A549 treated with CpdA at 1 μM for 4 hours (cell line): ENCODE data around the gene RABIF. TPM values are rescaled to one million over a fixed set of nuclear protein-coding genes. Genes with fewer than 3 reads are reported as not detected.

ENCODE experiments used
- total RNA-seq: library from RNA; stranded (reverse); fragments of 200-300 nt; extraction: Qiagen RNA extraction; gene quantifications from 5 replicates; pipeline ENCODE4 v1.2.3, GENCODE V29; 2022; ENCODE audit warnings: low read depth

RABIF gene
- total RNA-seq = 13.3 to 15.8 TPM (median 14.7 TPM) in 5 replicates

DNA sequence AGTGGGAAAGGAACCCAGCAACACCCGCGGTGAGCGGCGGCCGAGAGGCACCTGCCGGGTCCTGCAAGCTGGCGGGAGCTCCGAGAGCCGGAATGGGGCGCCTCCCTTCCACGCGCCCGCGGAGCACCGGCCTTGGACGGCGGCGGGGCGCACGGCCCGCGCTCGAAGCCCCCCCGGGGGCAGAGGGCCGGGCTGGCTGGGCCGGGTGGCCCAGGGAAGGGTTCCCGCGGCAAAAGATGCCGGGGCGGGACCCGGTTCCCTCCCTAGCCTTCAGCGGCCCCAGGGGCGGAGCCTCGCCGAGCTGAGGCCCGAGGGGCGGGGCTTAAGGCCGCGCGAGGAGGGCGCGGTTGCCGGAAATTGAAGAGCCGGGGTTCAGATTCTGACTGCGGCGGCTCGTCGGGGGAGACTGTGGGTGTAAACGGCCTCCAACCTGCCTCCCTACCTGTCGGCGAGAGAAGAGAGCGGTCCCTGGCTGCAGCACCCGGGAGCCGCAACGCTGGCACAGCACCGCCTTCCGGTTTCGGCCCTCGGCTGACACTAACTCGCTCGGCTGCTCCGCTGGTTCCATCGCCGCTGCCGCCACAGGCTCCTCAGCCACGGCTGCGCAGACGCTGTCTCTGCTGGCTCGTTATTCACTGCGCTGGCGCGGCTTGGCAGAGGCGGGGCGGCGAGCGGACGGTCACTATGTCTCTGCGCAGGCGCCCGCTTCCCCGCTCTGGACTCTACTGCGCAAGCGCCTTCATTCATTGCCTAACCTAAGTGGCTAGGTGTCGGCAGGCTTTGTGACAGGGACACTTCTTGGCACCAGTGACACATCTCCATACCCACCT lies at the start of gene RABIF:
Gene RABIF (minus strand): TSS at position 619 of the 830 bp plus-strand sequence. CDS start 51 bp downstream, at position 568.

GRCh38 chr1:202926581-202927491 lies 37.9 kb upstream of the RABIF start, which contains the start of gene KLHL12:
KLHL12 (minus strand) TSS chr1:202927234; CDS start chr1:202925162, 2,072 bp downstream.

Other genes with a start within 250 kb of the RABIF start
- gene SYT2, start 178.7 kb downstream of the RABIF start, total RNA-seq = 0.01 to 0.07 TPM (median 0.02 TPM) in 5 replicates
- 16.0 to 18.4 TPM (median 16.8 TPM) in 5 replicates for gene KDM5B, start 80.7 kb downstream of the RABIF start, total RNA-seq
- gene PCAT6, start 78.2 kb downstream of the RABIF start, total RNA-seq = 2.5 to 3.9 TPM (median 3.6 TPM) in 5 replicates
- 15.8 to 18.5 TPM (median 17.0 TPM) in 5 replicates for gene KLHL12, start 38.1 kb upstream of the RABIF start, total RNA-seq
- 60.5 to 70.1 TPM (median 66.6 TPM) in 5 replicates for gene ADIPOR1, start 69.2 kb upstream of the RABIF start, total RNA-seq
- 20.5 to 24.0 TPM (median 22.3 TPM) in 5 replicates for gene CYB5R1, start 78.1 kb upstream of the RABIF start, total RNA-seq
- 46.3 to 53.9 TPM (median 52.6 TPM) in 5 replicates for gene TMEM183A, start 118.2 kb upstream of the RABIF start, total RNA-seq
- gene PPFIA4, start 137.3 kb upstream of the RABIF start, total RNA-seq = 0.25 to 1.1 TPM (median 0.34 TPM) in 5 replicates
- not detected in 5 replicates for gene MYOG, start 196.9 kb upstream of the RABIF start, total RNA-seq
- 0.80 to 1.3 TPM (median 1.2 TPM) in 5 replicates for gene ADORA1, start 238.6 kb upstream of the RABIF start, total RNA-seq